Loucy (cell line): ENCODE measurements around the gene CCDC102B.

ENCODE experiments used
- H2AFZ ChIP-seq: fragments of 200-600 bp; sonication (generic); 2 replicates; pipeline ENCODE4 v1.6.0; 2016; ENCODE audit warnings: antibody characterized with exemption, mild to moderate bottlenecking, low read length, moderate library complexity
- H3F3A ChIP-seq: fragments of 200-600 bp; 2 replicates; pipeline ENCODE4 v1.6.0; 2016; ENCODE audit warnings: antibody characterized with exemption, low read depth, mild to moderate bottlenecking
- H3K27me3 ChIP-seq: fragments of 200-600 bp; sonication (generic); 2 replicates; pipeline ENCODE4 v1.6.1; 2014; ENCODE audit warnings: low read length, mild to moderate bottlenecking; ENCODE audit not compliant: insufficient read depth, poor library complexity, severe bottlenecking
- H3K36me3 ChIP-seq: fragments of 200-600 bp; sonication (generic); 2 replicates; pipeline ENCODE4 v1.6.1; 2016; ENCODE audit warnings: low read length; ENCODE audit not compliant: insufficient read depth
- H3K4me1 ChIP-seq: fragments of 200-600 bp; sonication (generic); 2 replicates; pipeline ENCODE4 v1.5.1; 2014; ENCODE audit warnings: low read length, mild to moderate bottlenecking; ENCODE audit not compliant: insufficient read depth, poor library complexity, severe bottlenecking
- H3K4me2 ChIP-seq: fragments of 200-600 bp; sonication (generic); 2 replicates; pipeline ENCODE4 v1.6.0; 2014; ENCODE audit warnings: antibody characterized with exemption, low read length, low read depth, mild to moderate bottlenecking; ENCODE audit not compliant: poor library complexity, severe bottlenecking
- H3K4me3 ChIP-seq: fragments of 200-600 bp; sonication (generic); 2 replicates; pipeline ENCODE4 v1.5.1; 2014; ENCODE audit warnings: low read length, mild to moderate bottlenecking, mixed read lengths; ENCODE audit not compliant: poor library complexity, severe bottlenecking
- H3K79me2 ChIP-seq: fragments of 200-600 bp; sonication (generic); 2 replicates; pipeline ENCODE4 v1.6.1; 2014; ENCODE audit warnings: low read length; ENCODE audit not compliant: insufficient read depth
- H3K9ac ChIP-seq: fragments of 200-600 bp; sonication (generic); 2 replicates; pipeline ENCODE4 v1.6.0; 2014; ENCODE audit warnings: mild to moderate bottlenecking, low read depth, low read length, moderate library complexity; ENCODE audit not compliant: poor library complexity, severe bottlenecking
- H3K9me2 ChIP-seq: fragments of 200-600 bp; sonication (generic); replicated peaks from 2 replicates; pipeline ENCODE4 v1.6.1; 2016; ENCODE audit warnings: low read depth, low read length, mixed read lengths
- H3K9me3 ChIP-seq: fragments of 200-600 bp; sonication (generic); 2 replicates; pipeline ENCODE4 v1.6.1; 2014; ENCODE audit warnings: mild to moderate bottlenecking, antibody characterized with exemption, low read length, low read depth; ENCODE audit not compliant: insufficient read depth
- H4K20me1 ChIP-seq: fragments of 200-600 bp; sonication (generic); 2 replicates; pipeline ENCODE4 v1.6.0; 2014; ENCODE audit warnings: antibody characterized with exemption, low read length, mild to moderate bottlenecking; ENCODE audit not compliant: insufficient read depth, poor library complexity, severe bottlenecking
- EZH2phosphoT487 ChIP-seq: fragments of 200-600 bp; IDR thresholded peaks from 2 replicates; pipeline ENCODE4 v1.6.1; 2018; ENCODE audit warnings: antibody characterized with exemption, mild to moderate bottlenecking, moderate library complexity, borderline replicate concordance
- TF ChIP-seq, protein P1 (sequence below): fragments of 200-600 bp; sonication (generic); conservative IDR thresholded peaks from 2 replicates; pipeline ENCODE4 v1.5.1; 2014; ENCODE audit warnings: mild to moderate bottlenecking, antibody characterized with exemption, low read length

CCDC102B gene

DNA sequence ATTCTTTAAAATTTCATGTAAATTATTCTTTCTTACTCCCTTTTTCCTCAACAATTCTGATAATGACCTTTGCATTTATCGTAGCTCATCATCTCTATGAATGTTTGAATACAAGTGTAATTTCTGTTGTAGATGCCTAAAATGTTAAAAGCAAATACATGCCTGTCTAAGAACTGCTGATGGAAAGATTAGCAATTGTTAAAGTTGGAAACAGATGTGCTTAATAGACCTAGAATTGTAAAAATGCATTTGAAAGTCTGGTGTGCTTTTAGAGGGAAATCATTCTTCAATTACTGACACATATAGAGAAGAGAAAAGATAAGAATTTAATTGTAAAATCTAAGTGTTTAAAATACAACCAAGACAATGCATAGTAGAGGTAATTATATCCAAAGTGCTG is 50.4 kb downstream of the CCDC102B start:
- no peak overlapping the region for H3K4me3 ChIP-seq
- no peaks in the 10 kb centered on the region for H3K9me3 ChIP-seq
- H3K36me3 ChIP-seq = no peaks in the 10 kb centered on the region
- no peaks in the 10 kb centered on the region for H3K9me2 ChIP-seq
- H3K9ac ChIP-seq = no peak overlapping the region
- TF ChIP-seq, protein P1, sequence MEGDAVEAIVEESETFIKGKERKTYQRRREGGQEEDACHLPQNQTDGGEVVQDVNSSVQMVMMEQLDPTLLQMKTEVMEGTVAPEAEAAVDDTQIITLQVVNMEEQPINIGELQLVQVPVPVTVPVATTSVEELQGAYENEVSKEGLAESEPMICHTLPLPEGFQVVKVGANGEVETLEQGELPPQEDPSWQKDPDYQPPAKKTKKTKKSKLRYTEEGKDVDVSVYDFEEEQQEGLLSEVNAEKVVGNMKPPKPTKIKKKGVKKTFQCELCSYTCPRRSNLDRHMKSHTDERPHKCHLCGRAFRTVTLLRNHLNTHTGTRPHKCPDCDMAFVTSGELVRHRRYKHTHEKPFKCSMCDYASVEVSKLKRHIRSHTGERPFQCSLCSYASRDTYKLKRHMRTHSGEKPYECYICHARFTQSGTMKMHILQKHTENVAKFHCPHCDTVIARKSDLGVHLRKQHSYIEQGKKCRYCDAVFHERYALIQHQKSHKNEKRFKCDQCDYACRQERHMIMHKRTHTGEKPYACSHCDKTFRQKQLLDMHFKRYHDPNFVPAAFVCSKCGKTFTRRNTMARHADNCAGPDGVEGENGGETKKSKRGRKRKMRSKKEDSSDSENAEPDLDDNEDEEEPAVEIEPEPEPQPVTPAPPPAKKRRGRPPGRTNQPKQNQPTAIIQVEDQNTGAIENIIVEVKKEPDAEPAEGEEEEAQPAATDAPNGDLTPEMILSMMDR = no peak
- no peak for TF ChIP-seq EZH2phosphoT487
- H3K4me1 ChIP-seq = no peaks in the 10 kb centered on the region
- H3K4me2 ChIP-seq = no peak overlapping the region
- H2AFZ ChIP-seq = no peak overlapping the region
- H4K20me1 ChIP-seq = no peaks in the 10 kb centered on the region
- no peaks in the 10 kb centered on the region for H3K79me2 ChIP-seq
- no peaks in the 10 kb centered on the region for H3K27me3 ChIP-seq
- no peaks in the 10 kb centered on the region for H3F3A ChIP-seq

DNA sequence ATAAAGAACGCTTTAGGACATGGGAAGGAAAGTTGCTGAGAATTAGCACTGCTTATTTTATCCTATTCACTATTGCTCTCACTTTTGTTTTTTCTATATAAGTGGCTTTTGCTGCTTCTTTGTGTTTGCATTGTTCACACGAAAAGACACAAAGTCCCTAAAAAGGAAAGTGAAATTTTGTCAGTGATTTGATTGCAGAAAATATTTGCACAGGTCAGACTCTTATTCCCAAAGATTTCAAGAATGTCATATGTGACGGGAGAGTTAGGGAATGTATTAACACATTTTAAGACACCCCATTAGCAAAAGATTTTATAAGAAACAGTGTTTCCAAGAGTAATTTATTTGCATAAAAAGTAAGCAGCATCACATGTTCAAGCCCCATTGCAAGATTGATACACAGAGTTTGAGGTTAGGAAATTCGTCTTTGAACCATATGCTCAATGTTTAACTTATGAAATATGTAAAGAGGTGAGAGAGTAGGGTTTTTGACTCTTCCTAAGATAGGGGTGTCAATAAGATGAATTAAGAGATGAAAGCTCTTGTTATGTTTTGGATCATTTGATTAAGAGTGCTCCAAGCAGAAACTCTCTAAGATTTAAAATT is 57.0 kb downstream of the CCDC102B start:
- H3K4me3 ChIP-seq = no peak overlapping the region
- no peak overlapping the region for H3K4me2 ChIP-seq

DNA sequence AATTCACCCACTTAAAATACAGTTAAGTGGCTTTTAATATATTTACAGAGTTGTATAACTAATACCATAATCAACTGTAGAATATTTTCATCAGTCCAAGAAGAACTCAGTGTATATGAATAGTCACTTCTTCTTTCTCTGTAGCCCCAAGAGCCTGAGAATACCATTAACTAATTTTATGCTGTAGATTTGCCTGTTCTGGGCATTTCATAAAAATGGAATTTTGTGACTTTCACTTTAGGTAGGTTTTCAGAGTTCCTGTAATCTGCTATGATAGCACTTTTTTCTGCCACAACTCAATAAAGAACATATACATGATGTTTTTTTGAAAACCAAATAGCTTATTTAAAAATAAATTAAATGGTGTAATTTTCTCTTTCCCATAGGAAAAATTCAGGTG is 57.6 kb downstream of the CCDC102B start:
- H3K4me1 ChIP-seq = no peaks in the 10 kb centered on the region
- no peaks in the 10 kb centered on the region for H3K9me2 ChIP-seq
- no peak overlapping the region for H3K4me2 ChIP-seq
- H2AFZ ChIP-seq = no peak overlapping the region
- no peaks in the 10 kb centered on the region for H4K20me1 ChIP-seq
- H3K9me3 ChIP-seq = no peaks in the 10 kb centered on the region
- no peaks in the 10 kb centered on the region for H3F3A ChIP-seq
- TF ChIP-seq EZH2phosphoT487 = no peak
- TF ChIP-seq, protein P1 = no peak
- H3K79me2 ChIP-seq = no peaks in the 10 kb centered on the region
- no peak overlapping the region for H3K9ac ChIP-seq
- no peak overlapping the region for H3K4me3 ChIP-seq
- H3K36me3 ChIP-seq = no peaks in the 10 kb centered on the region
- no peaks in the 10 kb centered on the region for H3K27me3 ChIP-seq

More for the DNA sequence above, 57.0 kb downstream of the CCDC102B start:
- H3F3A ChIP-seq = no peaks in the 10 kb centered on the region
- H4K20me1 ChIP-seq = no peaks in the 10 kb centered on the region
- TF ChIP-seq EZH2phosphoT487 = no peak
- TF ChIP-seq, protein P1 = no peak
- H3K27me3 ChIP-seq = no peaks in the 10 kb centered on the region
- H3K9me3 ChIP-seq = no peaks in the 10 kb centered on the region
- H3K9me2 ChIP-seq = no peaks in the 10 kb centered on the region
- no peak overlapping the region for H2AFZ ChIP-seq
- H3K4me1 ChIP-seq = no peaks in the 10 kb centered on the region
- no peaks in the 10 kb centered on the region for H3K36me3 ChIP-seq
- H3K9ac ChIP-seq = no peak overlapping the region
- H3K79me2 ChIP-seq = no peaks in the 10 kb centered on the region
